H9 (cell line): ENCODE data around the gene C1orf116. TPM values are rescaled to one million over a fixed set of nuclear protein-coding genes. Genes with fewer than 3 reads are reported as not detected.

Experiments used
- DNase-seq: peaks from one replicate; pipeline ENCODE4 v3.0.0-alpha.2; 2017
- H2AFZ ChIP-seq: one replicate; pipeline ENCODE4 v1.6.1; 2013; ENCODE audit warnings: mild to moderate bottlenecking, low read length, control low read depth, moderate library complexity
- H2AK5ac ChIP-seq: 2 replicates; pipeline ENCODE4 v1.6.1; 2013; ENCODE audit warnings: low read length, control low read depth, mixed read lengths; ENCODE audit not compliant: insufficient read length
- H2BK120ac ChIP-seq: one replicate; pipeline ENCODE4 v1.6.1; 2013; ENCODE audit warnings: low read depth, mild to moderate bottlenecking, low read length, control low read depth, inconsistent platforms; ENCODE audit not compliant: poor library complexity, severe bottlenecking
- H2BK12ac ChIP-seq: 2 replicates; pipeline ENCODE4 v1.6.1; 2013; ENCODE audit warnings: low read length, control low read depth, mixed read lengths, low read depth; ENCODE audit not compliant: insufficient read length
- H2BK15ac ChIP-seq: 2 replicates; pipeline ENCODE4 v1.6.1; 2013; ENCODE audit warnings: low read depth, low read length, control low read depth
- H2BK20ac ChIP-seq: one replicate; pipeline ENCODE4 v1.6.1; 2013; ENCODE audit warnings: low read depth, mild to moderate bottlenecking, low read length, control low read depth, inconsistent platforms; ENCODE audit not compliant: poor library complexity, severe bottlenecking
- H2BK5ac ChIP-seq: 2 replicates; pipeline ENCODE4 v1.6.1; 2013; ENCODE audit warnings: low read length, control low read depth, mixed read lengths; ENCODE audit not compliant: insufficient read length
- H3K14ac ChIP-seq: 2 replicates; pipeline ENCODE4 v1.6.1; 2013; ENCODE audit warnings: low read length, control low read depth; ENCODE audit not compliant: insufficient read depth
- H3K18ac ChIP-seq: 2 replicates; pipeline ENCODE4 v1.6.1; 2013; ENCODE audit warnings: low read depth, mild to moderate bottlenecking, mixed read lengths, low read length, control low read depth; ENCODE audit not compliant: insufficient read length
- H3K23ac ChIP-seq: 2 replicates; pipeline ENCODE4 v1.6.1; 2013; ENCODE audit warnings: low read length, control low read depth, mixed read lengths, low read depth; ENCODE audit not compliant: insufficient read length
- H3K23me2 ChIP-seq: 2 replicates; pipeline ENCODE4 v1.6.1; 2013; ENCODE audit warnings: low read depth, mild to moderate bottlenecking, mixed read lengths, low read length, control low read depth; ENCODE audit not compliant: insufficient read length, poor library complexity, severe bottlenecking
- H3K27ac ChIP-seq: 2 replicates; pipeline ENCODE4 v1.5.1; 2013; ENCODE audit warnings: low read length, control low read depth, mixed read lengths, low read depth; ENCODE audit not compliant: insufficient read length
- H3K27me3 ChIP-seq: 2 replicates; pipeline ENCODE4 v1.6.1; 2013; ENCODE audit warnings: low read length, control low read depth, inconsistent platforms; ENCODE audit not compliant: insufficient read depth
- H3K4ac ChIP-seq: 2 replicates; pipeline ENCODE4 v1.6.1; 2013; ENCODE audit warnings: low read depth, mild to moderate bottlenecking, control low read depth, inconsistent platforms, low read length, moderate library complexity
- H3K4me1 ChIP-seq: 2 replicates; pipeline ENCODE4 v1.6.1; 2013; ENCODE audit warnings: low read length, control low read depth, inconsistent platforms; ENCODE audit not compliant: insufficient read depth
- H3K4me2 ChIP-seq: 2 replicates; pipeline ENCODE4 v1.6.1; 2013; ENCODE audit warnings: low read length, control low read depth, mixed read lengths; ENCODE audit not compliant: insufficient read length, insufficient read depth
- H3K56ac ChIP-seq: 2 replicates; pipeline ENCODE4 v1.6.1; 2013; ENCODE audit warnings: low read depth, mild to moderate bottlenecking, mixed read lengths, low read length, control low read depth; ENCODE audit not compliant: insufficient read length
- H3K79me1 ChIP-seq: 2 replicates; pipeline ENCODE4 v1.6.1; 2013; ENCODE audit warnings: low read depth, mild to moderate bottlenecking, moderate library complexity, low read length, control low read depth, inconsistent platforms; ENCODE audit not compliant: insufficient read depth, poor library complexity, severe bottlenecking
- H3K79me2 ChIP-seq: 2 replicates; pipeline ENCODE4 v1.6.1; 2013; ENCODE audit warnings: low read length, control low read depth, inconsistent platforms; ENCODE audit not compliant: insufficient read depth
- H3K9ac ChIP-seq: 2 replicates; pipeline ENCODE4 v1.6.1; 2013; ENCODE audit warnings: low read length, control low read depth, mixed read lengths; ENCODE audit not compliant: insufficient read length; ENCODE audit errors: extremely low read depth
- H3K9me3 ChIP-seq: one replicate; pipeline ENCODE4 v1.6.1; 2013; ENCODE audit warnings: low read depth, low read length, inconsistent platforms; ENCODE audit not compliant: control insufficient read depth
- H3T11ph ChIP-seq: one replicate; pipeline ENCODE4 v1.6.1; 2013; ENCODE audit warnings: mild to moderate bottlenecking, low read length, control low read depth, inconsistent platforms
- H4K20me1 ChIP-seq: one replicate; pipeline ENCODE4 v1.6.1; 2013; ENCODE audit not compliant: control insufficient read depth, insufficient read length, insufficient read depth
- H4K5ac ChIP-seq: 2 replicates; pipeline ENCODE4 v1.6.1; 2013; ENCODE audit warnings: low read depth, mild to moderate bottlenecking, mixed read lengths, low read length, control low read depth; ENCODE audit not compliant: insufficient read length
- H4K8ac ChIP-seq: replicated peaks from 2 replicates; pipeline ENCODE4 v1.6.1; 2013; ENCODE audit warnings: low read length, control low read depth, mixed read lengths, low read depth; ENCODE audit not compliant: insufficient read length
- H4K91ac ChIP-seq: 2 replicates; pipeline ENCODE4 v1.6.1; 2013; ENCODE audit warnings: low read depth, mild to moderate bottlenecking, moderate library complexity, mixed read lengths, low read length, control low read depth; ENCODE audit not compliant: insufficient read length
- H3K27ac Mint-ChIP-seq, 3 experiments: 2 replicates in 2 of 3; 3 replicates in 1 of 3; pipeline ENCODE4 v1.8.0; 2020 to 2021; ENCODE audit warnings: mixed read lengths in 3 of 3, mild to moderate bottlenecking in 1 of 3, moderate library complexity in 1 of 3
- H3K27me3 Mint-ChIP-seq: 2 replicates; pipeline ENCODE4 v1.8.0; 2021; ENCODE audit warnings: low read depth, mild to moderate bottlenecking, moderate library complexity, mixed read lengths
- H3K36me3 Mint-ChIP-seq, 3 experiments: 2 replicates in 2 of 3; 3 replicates in 1 of 3; pipeline ENCODE4 v1.8.0; 2020 to 2021; ENCODE audit warnings: low read depth in 3 of 3, mixed read lengths in 3 of 3; ENCODE audit not compliant: insufficient read depth in 1 of 3
- H3K4me1 Mint-ChIP-seq, 2 experiments: 2 replicates each; pipeline ENCODE4 v1.8.0; 2020; ENCODE audit warnings: mixed read lengths in 2 of 2
- H3K4me3 Mint-ChIP-seq, 2 experiments: 2 replicates in 1 of 2; 3 replicates in 1 of 2; pipeline ENCODE4 v1.8.0; 2020 to 2021; ENCODE audit warnings: mild to moderate bottlenecking in 2 of 2, mixed read lengths in 2 of 2, moderate library complexity in 1 of 2
- H3K9me3 Mint-ChIP-seq, 2 experiments: 2 replicates in 1 of 2; 3 replicates in 1 of 2; pipeline ENCODE4 v1.8.0; 2020; ENCODE audit warnings: mild to moderate bottlenecking in 2 of 2, mixed read lengths in 2 of 2, moderate library complexity in 1 of 2
- CTCF ChIP-seq: fragments of 200-600 bp; sonication (generic); conservative IDR thresholded peaks from 3 replicates; pipeline ENCODE4 v1.8.0; 2021; ENCODE audit warnings: antibody characterized with exemption, mild to moderate bottlenecking
- WGBS: extraction: QIAGEN DNeasy Blood & Tissue Kit; methylation state at CpG from one replicate; pipeline ENCODE4 v1.1.7; 2013; ENCODE audit warnings: missing lambda C conversion rate, low lambda C conversion rate, mixed read lengths; ENCODE audit not compliant: insufficient read length; ENCODE audit errors: extremely low coverage; 5-methylcytosine and 5-hydroxymethylcytosine counted together
- total RNA-seq: library from RNA; stranded (reverse); gene quantifications from 2 replicates; pipeline ENCODE4 v1.2.1, GENCODE V29; 2021

C1orf116 gene
- total RNA-seq, 1 experiment from 2014 or later: 0.48 TPM

- no peak for DNase-seq
- no peak overlapping the region for H3K27ac Mint-ChIP-seq
- Histone ChIP-seq H4K20me1 (no peaks in the 10 kb centered on the region), H3K4me2 (no peak overlapping the region), H3K23ac (no peak overlapping the region), H3K4ac (no peak overlapping the region), H3K14ac (no peak overlapping the region), H4K5ac (no peak overlapping the region), H2BK20ac (no peak overlapping the region), H4K91ac (no peak overlapping the region), H3K56ac (no peak overlapping the region), H3K79me1 (no peaks in the 10 kb centered on the region), H3K27me3 (no peaks in the 10 kb centered on the region), H3K4me1 (no peaks in the 10 kb centered on the region), H3K9ac (no peak overlapping the region), H2BK15ac (no peak overlapping the region), H3K23me2 (no peaks in the 10 kb centered on the region), H2BK5ac (no peak overlapping the region), H2AK5ac (no peak overlapping the region), H3K9me3 (no peaks in the 10 kb centered on the region), H3K18ac (no peak overlapping the region), H4K8ac (no peak overlapping the region), H2AFZ (no peak overlapping the region), H2BK120ac (no peak overlapping the region), H3K79me2 (no peaks in the 10 kb centered on the region), H3K27ac (no peak overlapping the region), H2BK12ac (no peak overlapping the region), H3T11ph (no peak overlapping the region)
- peaks cover 20% of the 10 kb centered on the region for H3K27me3 Mint-ChIP-seq
- no peak overlapping the region for H3K4me3 Mint-ChIP-seq
- WGBS: no CpG with 5 or more reads among the region's 2 CpGs
- H3K9me3 Mint-ChIP-seq: no peaks in the 10 kb centered on the region
- no peaks in the 10 kb centered on the region for H3K4me1 Mint-ChIP-seq
- H3K36me3 Mint-ChIP-seq: peaks cover 0 to 2% (median 0%) of the 10 kb centered on the region in 3 experiments; a peak in 1 of 7 replicates
- no peak for TF ChIP-seq CTCF
Measured at GRCh38 chr1:207019161-207019560, 13.4 kb downstream of the C1orf116 start.
